Right lung (tissue), 5 donors: ENCODE measurements around the gene CALHM2. TPM values are rescaled to one million over a fixed set of nuclear protein-coding genes. Genes with fewer than 3 reads are reported as not detected.

Experiments
- DNase-seq, 2 donors: peaks; one replicate each; pipeline ENCODE4 v3.0.0-alpha.2; 2013
- polyA plus RNA-seq, 5 donors: library from polyadenylated mRNA; unstranded; fragments of 120-200 nt; gene quantifications; one replicate each; pipeline versions ENCODE4 v1.2.1 to v1.2.3, GENCODE V29; 2013; ENCODE audit warnings: inconsistent platforms in 1 of 5, low replicate concordance in 1 of 5; ENCODE audit not compliant: insufficient read length in 5 of 5, insufficient read depth in 1 of 5

The CALHM2 gene
- polyA plus RNA-seq, 5 donors = 13.5 to 18.9 (median 15.0) TPM

DNA sequence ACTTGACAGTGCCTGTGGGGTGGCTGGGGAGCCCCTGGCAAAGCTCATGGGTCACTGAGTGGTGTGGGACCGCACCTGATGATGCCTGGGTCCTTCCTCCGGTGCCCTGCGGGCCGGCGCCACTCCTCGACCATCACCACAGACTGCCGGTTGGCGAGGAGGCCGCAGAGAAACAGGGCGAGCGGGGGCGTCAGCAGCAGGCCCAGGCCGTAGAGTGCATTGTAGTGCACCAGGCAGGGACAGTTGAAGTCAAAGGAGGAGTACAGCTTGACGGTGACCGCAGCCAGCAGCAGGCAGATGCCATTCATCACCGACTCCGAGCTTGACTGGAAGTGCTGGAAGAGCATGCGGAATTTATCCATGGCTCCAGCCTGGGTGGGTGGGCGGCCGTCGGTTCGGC lies 26.5 kb upstream of the CALHM2 start:
- no peak for DNase-seq

DNA sequence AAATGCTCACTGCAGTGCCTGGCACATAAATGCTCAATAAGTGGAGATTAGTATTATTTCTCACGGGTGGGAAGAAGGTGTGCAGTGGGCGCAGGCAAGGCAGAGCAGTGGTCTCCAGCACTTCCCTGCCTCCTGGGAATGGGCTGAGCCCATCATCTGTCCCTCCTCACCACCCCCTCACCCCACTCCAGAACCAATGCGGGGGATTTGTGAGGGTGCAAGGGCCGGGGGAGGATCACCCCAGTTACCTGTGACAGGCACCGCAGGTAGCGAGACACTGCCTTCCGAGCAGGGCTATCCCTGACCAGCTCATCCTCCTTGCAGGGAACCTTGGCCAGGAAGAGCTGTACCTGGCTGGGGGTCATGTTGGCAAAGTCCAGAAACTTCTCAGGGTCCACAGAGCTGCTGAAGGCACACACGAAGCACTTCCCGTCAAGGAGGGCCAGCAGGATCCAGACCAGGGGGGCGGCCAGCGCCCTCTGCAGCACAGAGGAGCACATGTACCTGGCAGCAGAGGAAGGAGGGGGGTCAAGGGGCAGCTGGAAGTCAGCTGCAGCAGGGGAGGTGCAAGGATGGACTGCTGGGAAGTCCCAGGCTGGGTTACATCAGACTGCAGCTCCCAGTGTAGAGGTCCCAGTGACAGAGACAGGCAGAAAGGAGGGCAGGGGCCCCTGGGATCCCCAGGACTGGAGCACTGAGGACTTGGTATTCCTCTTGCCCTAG lies 24.0 kb upstream of the CALHM2 start:
- DNase-seq = no peak

DNA sequence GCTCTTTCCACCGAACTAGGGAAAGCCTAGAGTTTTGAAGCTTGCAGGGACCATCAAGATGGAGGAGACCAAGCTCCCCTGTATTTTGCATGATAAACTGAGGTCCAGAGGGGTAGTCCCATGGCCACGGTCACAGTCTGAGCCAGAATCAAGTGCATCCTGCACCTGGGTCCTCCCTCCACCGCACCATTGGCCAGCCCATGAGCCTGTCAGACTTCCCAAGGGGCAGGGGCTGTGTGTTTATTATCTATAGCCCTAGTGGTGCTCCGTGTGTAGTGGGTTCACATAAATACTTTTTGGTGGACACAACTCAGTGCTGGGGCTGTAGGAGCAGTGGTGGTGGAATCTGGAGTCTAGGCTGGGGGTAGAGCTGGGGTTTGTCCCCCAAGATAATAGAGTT lies 23.3 kb upstream of the CALHM2 start:
- no peak for DNase-seq

DNA sequence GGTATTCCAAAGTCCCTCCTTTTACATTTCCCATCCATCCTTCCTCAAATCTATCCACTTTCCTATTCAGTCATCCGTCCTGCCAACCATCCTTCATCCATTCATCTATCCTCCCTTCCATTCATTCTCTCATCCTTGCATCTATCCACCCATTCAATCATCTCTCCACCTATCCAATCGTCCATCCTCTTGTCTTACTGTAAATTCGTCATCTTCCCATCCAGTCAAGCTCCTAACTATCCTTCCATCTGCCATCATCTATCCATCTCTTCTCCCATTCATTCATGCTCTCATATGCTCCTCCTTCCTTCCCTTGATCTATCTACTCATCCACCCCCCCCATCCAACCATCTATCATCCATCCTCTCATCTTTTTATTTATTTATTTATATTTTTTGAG lies 21.9 kb upstream of the CALHM2 start:
- no peak for DNase-seq

DNA sequence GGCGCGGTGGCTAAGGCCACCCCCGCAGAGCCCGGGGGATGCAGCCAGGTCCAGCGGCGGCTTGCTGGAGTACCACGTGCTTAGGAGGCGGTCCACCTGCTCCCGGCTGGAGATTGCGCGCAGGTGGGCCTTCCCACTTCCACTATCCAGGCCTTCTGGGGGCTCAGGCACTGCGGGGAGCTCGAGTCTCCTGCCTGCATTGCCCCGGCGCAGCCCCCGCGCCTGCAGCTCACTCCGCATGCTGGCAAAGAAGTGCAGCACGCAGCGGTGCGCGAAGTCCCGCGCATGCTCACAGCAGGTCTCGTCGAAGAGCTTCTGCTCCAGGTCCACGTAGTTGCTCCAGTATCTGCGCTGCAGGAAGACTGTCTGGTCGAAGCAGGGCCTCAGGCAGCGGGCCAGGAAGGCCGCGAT lies 21.1 kb upstream of the CALHM2 start:
- no peak for DNase-seq

DNA sequence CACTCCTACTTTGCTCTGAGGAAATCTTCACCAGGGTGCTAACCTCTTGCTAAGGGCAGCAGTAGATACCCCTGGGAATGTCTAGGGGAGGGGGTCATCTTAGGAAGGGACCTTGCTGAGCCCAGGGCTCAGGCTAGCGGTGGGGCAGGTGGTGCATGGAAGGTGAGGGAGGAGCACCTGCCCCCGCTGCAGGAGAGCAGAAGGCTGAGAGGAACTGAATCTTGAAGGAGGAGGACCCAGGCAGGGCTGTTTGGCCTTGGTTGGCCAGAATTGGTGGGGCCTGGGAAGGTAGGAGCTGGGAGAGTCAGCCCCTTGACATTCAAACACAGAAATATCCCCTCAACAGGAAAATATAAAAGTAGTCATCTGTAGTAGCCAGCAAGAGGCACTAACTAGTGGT lies 19.8 kb upstream of the CALHM2 start:
- DNase-seq = no peak

DNA sequence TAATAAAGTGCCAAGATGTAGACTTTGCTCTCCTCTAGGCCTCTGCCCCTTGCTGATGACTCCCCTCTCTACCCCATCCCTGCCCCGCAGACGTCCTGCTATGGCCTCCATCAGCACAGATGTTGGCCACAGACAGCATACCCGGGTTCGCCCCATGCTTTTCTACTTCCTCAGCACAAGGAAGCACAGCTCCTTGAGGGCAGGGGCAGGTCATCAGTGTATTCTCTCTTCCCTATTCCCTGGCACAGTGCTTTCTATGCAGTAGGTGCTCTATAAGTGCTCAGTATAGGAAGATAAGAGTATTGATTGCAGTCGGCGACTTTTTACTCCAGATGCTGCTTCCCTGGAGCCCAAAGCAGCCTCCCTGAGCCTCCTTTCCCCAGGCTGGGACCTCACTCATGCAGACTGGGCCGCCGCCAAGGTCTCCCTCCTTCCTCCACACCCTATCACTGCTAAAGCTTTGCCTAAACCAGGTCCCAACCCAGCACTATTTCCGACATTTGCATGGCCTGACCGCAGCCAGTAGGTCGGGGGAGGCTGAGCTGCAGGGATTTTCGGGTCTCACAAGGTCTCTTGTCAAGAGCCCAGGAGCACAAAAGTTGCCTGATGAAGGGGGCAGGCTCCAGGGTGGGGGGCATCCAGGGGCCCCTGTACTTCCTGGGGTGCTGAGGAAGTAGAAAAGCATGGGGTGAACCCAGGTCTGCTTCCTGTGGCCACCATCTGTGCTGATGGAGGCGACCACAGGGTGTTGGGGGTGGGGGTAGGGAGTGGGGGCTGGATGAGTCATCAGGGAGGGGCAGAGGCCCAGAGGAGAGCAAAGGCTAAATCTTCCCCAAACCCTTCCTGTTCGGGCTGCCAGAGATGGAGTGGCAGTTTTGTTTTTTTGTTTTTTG lies 18.8 kb upstream of the CALHM2 start:
- DNase-seq = no peak

DNA sequence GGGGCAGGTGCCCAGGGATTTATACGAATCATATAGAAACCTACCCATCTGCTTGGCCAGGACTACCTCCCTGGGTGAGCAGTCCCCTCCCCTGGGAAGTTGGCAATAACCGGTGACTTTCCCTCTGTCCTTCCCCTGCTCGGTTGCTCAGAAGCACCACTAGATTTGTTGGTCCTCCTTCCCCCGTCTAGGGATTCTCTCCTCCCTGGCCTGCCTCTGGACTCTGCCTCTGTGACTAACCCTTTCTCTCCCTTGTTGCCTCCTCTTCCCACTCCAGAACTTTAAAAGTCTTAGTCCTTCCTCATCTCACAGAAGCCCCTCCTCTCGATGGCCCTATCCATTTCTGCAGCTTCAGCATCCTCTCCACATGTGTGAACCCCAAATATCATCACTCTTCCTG lies 17.0 kb upstream of the CALHM2 start:
- no peak for DNase-seq

DNA sequence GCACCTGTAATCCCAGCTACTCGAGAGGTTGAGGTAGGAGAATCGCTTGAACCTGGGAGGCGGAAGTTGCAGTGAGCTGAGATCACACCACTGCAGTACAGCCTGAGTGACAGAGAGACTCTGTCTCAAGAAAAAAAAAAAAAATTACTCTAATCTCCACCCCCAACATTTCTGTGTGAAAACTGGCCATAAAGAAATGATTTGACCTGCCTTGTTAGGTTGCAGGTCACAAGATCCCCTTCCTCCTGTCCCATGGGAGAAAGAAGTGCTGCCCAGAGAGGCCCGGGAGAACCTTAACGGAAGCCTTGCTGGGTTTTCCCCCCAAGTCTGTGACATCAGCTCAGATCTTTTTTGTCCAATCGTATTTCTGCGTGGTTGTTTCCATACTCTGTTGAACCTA lies 15.2 kb upstream of the CALHM2 start:
- no peak for DNase-seq

DNA sequence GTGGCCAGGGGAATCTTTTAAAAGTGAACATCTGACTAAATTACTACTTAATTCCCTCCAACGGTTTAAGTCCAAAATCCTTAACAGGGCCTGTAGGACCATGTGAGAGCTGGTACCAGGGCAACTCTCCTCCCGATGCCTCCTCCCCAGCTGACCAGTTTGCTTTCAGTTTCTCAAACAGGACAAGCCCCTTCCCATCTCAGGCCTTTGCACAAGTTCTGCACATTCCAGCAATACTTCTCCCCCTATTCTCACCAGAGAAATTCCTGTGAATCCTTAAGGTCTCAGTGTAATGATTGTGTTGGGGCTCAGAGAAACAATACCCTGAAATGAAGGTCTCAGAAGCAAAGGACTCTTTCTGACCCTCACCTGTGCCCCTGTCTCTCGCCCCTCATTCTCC lies 14.6 kb upstream of the CALHM2 start:
- DNase-seq = no peak

DNA sequence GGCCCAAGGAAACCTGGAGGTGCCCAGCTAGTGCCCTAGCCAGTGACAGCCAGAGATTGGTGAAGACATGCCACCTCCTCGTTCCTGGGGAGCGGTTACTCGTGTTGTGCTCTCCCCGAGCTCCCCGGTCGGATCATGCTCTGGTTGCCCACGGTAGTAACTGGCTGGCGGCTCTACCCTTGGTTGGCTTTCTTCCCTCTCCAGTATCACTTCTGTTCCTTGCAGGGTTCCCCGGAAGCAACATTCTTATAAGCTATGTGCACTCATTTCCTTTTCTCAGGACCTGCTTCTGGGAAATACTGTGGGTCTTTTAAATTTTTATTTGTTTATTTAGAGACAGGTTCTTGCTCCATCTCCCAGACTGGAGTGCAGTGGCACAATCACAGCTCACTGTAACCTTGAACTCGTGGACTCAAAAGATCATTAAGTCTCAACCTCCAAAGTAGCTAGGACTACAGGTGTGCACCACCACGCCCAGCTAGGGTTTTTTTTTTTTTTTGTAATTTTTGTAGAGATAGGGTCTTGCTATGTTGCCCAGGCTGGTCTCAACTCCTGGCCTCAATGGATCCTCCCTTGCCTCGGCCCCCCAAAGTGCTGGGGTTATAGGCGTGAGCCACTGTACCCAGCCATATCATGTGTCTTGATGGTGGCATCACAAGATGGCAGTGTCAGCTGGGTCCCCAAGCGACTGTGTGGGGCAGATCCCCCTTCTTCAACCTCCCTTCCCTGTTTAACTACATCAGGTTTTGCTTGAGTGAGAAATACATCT lies 13.4 kb upstream of the CALHM2 start:
- DNase-seq = no peak

DNA sequence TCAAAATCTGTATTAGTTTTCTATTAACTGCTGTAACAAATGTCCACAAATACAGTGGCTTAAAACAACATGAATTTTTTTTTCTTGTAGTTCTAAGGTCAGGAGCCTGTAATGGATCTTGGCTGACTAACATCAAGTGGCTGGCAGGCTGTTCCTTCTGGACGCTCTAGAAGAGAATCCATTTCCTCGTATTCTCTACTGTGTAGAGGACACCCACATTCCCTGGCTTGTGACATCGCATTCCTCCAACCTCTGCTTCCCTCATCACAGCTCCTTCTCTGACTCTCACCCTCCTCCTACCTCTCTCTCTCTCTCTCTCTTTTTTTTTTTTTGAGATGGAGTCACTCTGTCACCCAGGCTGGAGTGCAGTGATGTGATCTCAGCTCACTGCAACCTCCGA lies 11.3 kb upstream of the CALHM2 start:
- DNase-seq = no peak

DNA sequence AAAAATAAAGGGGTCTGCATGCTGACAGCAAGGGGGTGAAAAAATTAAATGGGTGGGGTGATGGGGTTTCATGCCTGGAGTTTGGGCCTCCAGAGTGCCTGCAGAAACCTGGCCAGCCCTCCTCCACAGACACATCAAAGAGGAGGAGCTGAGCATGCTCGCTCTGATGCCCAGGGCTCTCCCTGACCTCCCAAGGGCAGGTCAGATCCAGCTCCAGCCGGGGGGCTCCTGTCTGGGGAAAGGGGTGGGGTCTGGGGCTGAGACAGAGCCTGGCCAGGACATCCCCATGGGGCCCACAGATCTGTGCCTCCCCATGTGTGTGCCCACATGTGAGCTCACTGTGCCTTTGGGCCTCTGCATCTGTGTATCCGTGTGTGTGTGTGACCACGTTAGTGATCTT lies 7.4 kb upstream of the CALHM2 start:
- DNase-seq = no peak

DNA sequence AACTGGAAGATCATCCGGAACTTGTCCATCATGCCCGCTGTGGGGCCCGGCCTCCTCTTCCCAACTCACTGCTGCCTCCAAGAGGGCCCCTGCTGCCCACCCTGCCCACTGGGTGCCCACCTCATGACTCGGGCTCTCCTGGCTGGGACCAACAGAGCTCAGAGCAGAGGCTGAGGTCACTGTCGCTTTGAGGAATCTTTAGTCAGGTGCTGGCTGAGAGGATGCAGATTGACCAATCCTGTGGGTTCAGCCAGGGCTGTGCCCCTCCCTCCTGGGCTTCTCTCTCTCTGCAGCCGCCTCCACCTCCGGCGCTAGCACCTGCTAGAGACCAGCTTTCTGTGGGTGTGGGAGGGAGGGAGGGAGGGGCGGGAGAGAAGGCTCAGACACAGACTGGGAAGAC lies 6.5 kb upstream of the CALHM2 start, which contains the start of gene CALHM1:
Gene CALHM1 (minus strand): TSS at position 181 of the 400 bp plus-strand sequence. CDS start 149 bp downstream, at position 32.
- DNase-seq = no peak

DNA sequence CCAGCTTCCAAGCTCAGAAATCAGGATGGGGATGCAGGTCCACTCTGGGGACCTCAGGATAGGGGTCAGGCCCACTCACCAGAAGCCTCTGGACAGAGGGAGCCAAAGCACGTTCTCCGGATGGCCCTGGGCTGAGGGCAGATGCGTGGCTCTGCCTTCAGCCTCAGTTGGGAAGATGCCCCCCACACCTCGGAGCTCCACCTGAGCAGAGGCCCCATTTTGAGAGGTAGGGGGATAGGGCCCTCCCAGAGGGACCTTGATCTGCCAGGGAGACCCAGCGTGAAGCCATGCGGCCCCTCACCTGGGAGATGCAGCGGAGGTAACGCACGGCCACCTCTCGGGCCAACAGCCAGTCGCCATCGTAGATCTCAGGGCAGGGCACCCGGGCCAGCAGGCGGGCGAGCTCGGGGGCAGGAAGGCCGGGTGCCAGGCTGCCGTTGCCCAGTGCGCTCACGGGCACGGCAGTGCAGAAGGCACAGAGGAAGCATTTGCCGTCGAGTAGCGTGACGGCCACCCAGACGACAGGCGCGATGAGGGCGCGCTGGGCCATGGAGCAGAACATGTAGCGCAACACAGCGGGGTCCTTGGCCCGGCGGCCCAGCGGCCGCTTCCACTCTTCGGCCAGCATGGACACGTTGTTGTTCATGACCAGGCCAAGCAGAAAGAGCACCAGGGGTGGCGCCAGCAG lies 5.9 kb upstream of the CALHM2 start:
- no peak for DNase-seq

DNA sequence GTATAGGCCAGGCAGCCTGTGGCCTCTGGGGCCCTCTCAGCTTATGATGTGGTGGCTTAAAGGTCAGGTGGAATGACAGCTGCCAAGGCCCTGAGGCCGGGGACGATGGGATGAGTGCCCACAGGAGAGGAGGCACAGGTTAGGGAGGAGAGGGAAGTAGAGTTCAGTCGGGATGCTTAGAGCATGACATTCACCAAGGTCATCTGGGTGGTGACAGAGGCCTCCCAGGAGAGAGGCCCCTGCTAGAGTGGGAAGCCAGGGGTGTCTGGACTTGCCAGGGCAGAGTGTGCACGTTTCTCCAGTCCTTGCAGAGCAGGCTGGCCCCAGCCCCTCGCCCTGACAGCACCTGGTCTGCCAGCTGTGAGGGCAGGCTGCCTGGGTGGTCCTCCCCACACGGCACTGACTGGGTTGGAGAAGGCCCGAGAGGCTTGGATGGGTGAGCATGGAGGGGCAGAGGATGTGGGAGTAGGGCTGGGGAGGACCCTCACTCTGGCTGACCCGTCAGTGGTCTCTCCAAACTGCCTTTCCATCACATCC lies 5.1 kb upstream of the CALHM2 start:
- DNase-seq = no peak

DNA sequence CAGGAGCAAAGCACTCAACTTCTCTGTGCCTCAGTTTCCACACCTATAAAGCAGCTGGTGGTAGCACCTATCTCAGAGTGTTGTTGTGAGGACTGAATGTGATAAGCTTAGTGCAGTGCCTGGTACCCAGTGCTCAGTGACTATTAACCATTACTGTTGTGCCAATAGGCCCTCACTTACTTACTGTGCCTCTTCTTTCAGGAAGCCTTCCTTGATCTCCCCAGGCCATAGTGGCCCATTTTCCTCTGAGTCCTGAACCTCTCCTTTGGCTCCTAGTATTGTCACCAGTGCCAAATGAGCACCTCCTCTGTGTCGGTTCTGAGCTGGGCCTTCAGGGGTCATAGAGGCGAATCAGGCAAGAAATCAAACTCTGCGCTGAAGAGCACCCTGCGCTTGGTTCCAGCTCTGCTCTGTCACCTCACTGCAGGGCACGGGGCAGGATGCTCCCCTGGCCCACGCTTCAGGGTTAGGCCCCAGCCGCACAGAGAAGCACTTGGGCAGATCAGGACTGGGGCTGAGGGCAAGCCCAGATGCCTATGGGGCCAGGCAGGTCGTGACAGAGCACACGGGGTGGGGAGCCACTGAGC lies 4.0 kb upstream of the CALHM2 start:
- no peak for DNase-seq

DNA sequence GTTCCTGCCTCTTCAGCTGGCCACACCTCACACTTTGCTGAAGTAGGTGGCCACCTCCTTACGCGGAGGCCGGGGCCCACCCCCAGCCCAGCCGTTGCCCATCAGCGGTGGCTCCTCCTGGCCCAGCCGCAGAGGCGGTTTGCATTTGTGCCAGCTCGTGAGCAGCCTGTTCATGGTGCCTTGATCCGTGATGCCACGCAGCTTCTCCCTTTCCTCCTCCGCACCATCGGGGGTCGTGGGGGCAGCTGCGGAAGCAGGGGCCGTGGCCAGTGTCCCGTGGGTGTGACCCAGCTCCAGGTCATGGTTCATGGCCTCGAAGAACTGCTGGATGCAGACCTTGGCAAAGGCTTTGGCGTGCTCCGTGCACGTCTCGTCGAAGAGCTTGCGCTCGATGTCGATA lies 3.1 kb upstream of the CALHM2 start:
- no peak for DNase-seq

DNA sequence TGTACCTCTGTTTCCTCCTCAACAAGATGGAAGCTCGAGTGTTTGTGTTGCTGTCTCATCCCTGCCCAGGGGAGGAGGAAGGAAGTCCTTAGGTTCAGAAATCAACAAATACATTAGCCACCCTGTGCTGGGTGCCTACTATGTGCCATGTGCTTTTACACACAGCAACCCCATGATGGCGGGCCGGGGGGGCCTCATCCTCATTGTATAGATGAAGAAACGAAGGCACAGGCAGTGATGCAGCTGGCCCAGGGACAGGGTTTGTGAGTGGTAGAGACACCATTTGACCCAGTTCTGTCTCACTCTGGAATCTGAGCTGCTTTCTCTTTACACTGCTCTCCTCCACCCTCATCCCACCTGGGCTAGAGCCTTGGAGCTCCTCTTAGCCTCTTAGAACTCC lies 1.9 kb upstream of the CALHM2 start:
- no peak for DNase-seq

DNA sequence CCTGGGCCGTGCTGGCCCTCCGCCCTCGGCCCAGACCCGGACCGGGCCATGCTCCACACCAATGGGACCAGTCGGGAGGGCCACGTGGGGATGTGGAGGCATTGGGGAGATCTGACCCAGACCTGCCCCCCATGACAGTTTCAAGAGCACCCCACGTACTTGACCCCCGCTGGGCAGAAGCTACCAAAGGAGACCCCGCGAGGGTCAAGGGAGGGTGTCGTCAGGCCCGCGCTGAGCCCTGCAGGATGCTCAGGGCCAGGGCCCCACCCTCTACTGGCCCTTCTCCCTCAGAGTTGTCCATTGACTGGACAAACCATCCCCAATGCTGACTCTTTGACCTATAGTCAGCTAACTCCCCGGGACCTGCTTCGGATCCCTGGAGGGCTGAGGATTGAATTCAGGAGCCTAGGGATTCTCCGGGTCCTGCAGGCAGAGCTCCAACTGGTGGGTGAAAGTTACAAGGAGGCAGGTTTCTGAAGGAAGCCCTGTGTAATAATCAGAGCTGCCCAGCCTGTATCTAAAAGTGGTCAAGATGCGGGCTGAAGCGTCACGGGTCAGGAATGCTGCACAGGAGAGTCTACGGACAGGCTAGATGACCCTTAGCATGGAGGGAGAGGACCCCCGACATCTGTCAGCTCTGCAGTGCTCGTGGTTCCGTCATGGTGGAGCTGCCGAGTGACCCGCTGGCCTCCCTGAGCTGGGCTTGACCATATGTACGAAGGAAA lies 498 bp upstream of the CALHM2 start:
- no peak for DNase-seq
